NCI-H1930 (cell line): ENCODE data around the gene RAPGEF1.

ENCODE experiments used
- DNase-seq, 2 experiments: peaks; one replicate each; lab custom pipeline; 2025; lab: John Stamatoyannopoulos, UW

The RAPGEF1 gene

DNA sequence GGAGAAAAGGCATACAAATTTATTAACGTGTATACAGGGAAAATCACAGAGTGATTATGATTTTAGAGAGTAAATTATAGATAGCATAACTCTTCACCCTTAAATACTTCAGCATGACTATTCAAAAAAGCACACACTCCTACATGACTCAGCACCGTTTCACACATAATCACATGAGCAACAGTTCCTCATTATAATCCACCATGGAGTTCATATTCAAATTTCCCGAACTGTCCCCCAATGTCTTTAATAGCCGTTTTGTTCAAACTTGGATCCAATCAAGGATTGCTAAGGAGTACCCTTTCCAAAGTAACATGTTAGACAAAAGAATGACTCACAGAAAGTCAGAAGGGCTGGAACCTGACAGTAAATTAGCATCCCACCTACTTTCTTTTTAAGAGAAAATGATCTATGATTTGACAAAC, 32.1 kb downstream of the RAPGEF1 start:
- DNase-seq: no peak

DNA sequence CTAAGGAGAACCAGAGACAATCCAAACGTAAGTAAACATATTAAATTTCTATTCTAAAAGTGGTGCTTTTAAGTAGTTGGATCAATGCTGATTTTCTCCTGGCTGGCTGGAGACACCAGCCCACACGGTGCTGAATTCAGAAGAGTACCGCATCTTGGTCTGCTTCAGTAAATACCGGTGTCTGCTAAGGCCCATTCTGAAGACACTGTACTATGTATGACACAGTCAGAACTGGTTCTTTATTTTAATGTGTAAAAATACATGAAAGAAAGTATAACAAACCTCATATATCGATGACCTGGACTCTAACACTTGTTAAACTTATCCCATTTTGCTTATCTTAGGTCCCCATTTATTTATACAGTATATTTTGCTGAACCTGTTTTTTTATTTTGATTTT, 32.8 kb downstream of the RAPGEF1 start:
- DNase-seq: no peak

DNA sequence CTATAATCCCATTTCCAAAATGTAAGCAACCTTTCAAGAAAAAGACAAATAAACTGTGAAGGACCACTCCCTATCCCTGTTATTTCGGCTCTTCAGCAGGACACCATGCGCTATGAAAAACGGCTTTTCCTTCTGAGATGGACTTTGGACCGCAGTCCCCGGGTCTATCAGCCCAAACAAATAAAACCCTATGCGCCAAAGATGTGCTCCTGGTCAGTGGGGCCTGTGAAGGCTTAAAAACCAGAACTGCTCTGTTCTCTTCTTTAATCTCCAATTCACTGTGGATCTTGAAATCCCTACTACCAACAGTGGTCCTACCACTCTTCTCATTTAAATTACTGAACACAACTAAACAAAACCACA, 33.3 kb downstream of the RAPGEF1 start:
- no peak for DNase-seq

DNA sequence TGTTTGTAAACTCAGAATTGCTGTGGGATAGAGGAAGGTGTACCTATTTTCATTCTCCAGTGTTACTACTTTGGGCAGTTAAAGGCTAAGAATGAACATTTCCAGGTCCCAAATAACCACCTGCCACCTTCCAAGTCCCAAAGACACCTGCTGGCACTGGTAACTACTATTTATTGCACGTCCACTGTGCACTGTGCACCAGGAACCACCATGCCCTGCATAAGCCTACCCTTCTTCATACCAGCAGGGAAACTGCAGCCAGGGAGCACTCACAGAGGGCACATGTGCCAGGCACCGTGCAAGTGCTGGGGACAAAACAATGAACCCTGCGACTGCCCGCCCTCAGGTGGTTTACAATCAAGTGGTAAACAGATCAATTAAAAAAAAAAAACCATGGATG, 34.9 kb downstream of the RAPGEF1 start:
- no peak for DNase-seq

DNA sequence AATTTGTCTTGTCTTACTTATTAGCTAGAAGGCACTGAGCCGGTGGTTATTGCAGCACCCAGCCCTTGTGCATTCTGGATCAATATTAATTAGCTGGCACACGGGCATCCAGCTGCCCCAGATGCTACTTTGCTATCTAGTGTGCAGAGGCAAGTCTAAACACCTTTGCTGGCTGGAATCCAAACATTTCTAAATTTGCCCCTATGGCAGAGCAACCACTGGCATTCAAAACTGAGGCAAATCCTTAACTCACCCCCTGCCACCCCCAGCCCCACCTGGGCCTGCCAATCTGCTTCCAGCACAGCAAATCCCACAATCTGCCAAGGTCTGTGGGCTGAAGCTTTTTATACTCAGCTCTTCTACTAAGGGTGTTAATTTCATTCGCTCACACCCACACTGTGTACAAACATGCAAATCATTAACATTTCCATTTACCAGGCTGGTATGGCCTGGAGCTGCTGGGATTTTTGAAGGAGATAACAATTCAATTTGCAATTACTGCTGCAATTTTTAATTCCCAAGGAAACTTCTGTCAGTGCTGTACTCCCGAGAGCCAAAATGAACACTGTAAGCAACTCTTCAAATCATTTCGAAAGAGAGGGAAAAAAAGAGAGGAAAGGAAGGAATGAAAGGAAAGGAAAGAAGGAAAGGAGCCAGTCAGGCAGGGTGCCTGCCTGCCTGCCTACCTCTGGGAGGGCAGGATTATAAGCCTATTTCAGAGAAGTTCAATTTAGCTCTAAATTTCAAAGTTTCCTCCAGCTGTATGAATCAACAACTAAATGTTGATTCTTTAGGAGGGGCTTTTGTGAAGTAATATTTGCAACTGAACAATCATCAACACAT, 35.5 kb downstream of the RAPGEF1 start:
- no peak for DNase-seq

DNA sequence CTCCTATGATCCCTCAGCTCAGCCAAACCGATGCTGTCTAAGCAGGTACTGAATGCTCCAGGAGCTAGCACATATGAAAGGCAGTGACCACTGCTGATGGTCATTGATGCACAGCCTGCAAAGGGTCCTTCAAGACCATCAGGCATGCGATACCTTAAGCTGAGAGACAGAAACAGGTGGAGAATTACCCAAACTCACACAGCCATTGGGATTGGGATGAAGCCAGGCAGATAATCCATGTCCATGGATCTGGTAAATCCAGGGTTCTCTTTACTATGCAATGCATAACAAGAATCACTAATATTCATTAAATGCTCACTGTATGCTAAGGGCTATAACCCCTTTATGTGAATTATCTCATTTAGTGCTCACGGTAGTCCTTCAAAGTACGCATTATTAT, 36.2 kb downstream of the RAPGEF1 start:
- DNase-seq: no peak

DNA sequence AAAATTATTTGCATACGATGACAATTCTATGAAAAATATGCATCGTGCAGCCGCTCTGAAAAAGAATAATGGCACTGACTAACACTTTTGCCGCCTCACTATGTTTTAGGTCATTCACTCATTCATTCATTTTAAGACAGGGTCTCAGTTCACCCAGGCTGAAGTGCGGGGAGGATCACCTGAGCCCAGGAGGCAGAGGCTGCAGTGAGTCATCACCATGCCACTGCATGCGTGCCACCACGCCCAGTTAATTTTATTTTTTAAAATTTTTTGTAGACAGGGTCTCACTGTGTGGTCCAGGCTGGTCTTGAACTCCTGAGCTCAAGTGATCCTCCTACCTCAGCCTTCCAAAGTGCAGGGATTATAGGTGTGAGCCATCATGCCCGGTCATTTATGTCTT, 37.0 kb downstream of the RAPGEF1 start:
- no peak for DNase-seq

DNA sequence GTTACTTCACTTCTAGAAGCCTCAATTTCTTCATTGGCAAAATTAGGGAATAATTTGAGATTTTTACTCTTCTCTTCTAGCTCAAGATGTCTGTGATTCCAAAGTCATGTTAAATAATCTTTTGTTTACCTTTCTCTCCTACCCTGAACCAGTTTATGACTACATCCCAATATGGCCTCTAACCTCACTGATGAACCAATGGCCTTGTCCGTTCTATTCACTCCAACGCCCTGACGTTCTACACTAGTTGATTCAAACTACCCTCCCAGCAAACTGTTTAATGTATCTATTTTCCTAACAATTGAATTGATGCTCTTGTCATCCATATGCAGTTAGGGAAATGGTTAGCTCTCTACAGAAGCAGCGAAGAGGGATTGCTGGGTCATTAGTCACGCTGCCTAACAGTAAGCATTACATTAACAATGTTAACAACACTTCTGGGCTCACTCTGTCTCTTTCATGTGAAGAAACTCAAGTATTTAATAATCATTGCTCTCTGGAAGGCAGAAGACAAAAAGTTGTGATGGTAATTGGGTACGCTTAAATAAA, 38.0 kb downstream of the RAPGEF1 start:
- no peak for DNase-seq

DNA sequence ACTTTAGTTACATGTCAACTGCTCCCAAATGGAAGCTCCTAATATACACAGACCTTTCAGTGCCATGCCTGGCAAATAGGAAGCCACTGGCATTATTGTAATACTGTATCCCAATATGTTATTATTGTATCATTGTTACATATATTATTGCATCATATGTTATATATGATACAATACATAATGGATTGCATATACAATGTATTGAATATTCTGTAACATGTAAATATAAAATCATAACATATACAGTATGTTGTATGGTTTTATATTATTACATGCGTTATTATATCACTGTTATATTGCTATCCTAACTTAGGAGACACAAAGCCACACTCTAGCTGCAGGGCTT, 38.5 kb downstream of the RAPGEF1 start:
- no peak for DNase-seq

DNA sequence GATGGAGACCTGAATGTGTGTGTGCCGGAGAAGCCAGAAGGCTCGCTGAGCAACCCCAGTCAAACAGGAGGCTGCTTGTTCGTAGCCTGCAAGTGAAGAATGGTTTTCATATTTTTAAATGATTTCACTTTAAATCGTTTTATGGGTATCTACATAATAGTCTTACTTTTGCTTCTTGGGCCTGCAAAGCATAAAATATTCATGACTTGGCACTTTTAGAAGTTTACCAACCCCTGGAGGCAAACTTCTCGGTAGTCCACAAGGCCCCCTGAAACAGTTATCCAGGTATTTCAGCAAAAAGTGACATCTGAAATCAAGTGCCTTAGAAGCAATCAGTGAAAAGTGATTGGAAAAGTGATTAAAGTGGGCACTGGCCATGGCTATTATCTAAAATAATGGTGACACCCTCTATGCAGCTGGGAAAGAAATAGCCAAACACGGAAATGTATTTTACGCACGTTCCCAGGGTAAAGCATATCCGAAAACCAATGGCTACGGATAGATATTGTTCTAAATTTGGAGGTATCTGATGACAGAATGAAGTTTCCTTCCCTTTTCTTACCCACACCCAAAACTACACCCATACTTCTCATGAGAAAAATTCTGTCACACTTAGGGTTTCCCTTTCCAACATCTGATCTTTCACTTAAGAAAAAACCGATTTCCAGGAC, 39.0 kb downstream of the RAPGEF1 start:
- DNase-seq: no peak

DNA sequence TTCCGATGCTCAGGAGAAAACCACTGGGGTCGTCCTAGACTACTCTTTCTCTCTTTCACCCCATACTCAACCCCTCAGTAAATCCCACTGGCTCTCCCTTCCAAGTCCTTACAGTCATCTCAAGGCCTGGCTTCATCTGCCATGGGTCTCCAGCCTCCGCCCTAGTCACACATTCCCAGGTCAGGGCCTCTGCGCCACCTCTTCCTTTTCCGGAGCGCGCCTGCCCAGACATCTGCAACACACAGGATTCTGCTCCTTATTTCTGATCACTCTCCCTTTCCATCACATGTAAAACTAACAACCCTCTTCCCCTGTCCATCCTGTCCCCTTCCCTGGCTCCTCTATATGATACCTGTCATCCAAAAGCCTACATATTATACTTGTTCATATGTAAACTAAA, 39.8 kb downstream of the RAPGEF1 start:
- no peak for DNase-seq

DNA sequence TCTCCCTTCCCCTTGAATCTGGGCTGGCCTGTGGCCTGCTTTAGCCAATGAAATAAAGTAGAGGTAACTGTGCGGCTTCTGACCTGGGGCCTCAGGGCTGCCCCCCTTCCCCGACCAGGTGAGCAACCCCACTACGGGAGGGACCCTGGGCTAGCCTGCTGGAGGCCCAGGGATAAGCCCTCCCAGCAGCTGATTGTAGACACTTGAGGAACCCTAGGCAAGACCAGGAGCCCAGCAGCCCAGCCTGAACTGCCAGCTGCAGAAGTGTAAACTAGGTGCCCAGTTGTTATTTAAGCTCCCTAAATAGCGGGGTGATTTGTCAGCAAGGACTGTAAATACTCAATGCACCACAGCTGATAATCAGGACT, 41.3 kb downstream of the RAPGEF1 start:
- DNase-seq: no peak

DNA sequence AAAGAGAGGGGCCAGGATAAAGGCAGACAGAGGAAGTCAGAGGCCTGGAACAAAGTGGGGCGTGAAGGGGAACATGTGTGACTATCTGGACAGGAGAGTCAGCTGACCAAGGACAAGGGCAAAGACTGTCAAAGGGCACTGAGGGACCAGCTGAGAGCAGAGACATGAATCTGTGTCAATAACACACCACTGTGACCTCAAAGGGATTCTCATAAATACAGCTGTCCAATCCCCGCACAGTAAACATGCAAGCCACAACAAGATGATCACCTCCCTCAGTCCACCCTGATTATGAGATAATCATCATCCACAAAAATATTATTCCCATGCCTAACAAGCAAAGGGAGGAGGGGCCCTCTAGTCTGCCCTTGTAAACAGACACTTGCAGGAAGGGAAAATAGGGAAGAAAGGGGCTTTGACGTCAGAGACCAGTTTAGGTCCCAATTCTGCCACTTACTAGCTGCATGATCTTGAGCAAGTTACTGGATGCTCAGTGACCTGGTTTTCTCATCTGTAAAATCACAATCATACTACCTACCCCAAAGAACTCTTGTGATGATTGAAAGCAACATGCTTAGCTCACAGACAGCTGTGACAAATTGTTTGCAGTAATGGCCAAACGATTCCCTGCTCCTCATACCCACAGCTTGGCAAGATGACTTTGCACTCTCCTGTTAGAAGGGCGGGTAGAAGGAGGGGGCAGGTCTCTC, 41.8 kb downstream of the RAPGEF1 start:
- DNase-seq: no peak

DNA sequence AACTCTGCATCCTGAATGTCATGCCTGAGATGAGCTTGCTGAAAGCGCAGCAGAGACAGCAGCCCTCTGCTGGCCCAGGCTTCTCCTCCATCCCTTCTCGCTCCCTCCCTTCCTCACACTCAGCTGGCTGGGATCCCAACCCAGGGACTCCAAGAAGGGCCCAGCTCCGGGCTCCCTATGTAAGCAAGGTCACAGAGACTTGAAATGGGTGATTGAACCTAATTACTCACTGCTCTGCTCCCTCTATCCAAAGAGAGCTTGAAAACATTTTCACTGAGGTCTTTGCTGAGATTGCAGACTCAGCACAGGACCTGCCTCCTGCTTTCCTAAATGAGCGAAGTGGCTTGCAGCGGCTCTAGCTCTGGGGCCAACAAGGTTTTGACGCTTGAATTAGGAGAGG, 42.8 kb downstream of the RAPGEF1 start:
- DNase-seq: no peak

DNA sequence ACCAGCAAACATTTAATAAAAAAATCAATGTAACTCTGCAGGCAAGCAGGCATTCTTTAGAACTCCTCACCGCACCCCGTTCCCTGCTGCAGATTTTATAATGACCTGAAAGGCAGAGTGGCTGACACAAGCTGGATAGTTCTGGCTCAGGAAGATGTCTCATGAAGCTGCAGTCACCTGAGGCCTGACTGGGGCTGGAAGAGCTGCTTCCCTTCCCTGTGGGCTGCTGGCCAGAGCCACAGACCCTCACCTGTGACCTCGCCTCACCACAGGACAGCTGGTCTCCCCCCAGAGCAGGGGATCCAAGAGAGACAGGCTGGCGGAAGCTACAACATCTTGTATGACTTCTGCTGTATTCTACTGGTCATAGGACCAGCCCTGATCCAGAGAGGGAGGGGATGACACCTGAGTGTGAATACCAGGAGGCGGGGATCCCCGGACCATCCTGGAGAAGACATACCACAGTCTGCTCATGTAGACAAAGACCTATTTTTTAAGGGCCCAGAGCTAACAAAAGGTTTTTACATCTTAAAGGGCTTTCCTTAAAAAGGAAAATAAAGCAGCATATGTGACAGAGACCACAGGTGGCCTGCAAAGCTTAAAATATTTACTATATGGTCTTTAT, 43.9 kb downstream of the RAPGEF1 start:
- no peak for DNase-seq

DNA sequence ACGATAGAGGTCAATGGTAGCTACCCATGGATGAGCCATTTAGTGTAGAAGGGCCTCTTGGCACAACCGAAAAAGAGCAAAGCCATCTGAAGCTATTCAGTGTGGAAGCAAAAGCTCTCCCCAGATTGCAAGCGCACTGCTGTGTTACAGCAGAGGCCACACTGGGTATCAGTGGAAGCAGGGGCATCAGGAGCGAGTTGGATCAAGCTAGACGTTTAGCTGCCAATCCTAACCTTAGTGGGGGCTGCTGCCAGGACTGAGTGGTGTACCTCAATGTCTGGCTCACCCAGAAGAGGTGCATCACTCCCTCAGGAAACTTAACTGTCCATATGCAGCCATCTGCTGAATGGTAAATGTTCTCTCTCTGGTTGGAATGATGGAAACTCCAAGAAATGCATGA, 44.5 kb downstream of the RAPGEF1 start:
- DNase-seq: no peak

DNA sequence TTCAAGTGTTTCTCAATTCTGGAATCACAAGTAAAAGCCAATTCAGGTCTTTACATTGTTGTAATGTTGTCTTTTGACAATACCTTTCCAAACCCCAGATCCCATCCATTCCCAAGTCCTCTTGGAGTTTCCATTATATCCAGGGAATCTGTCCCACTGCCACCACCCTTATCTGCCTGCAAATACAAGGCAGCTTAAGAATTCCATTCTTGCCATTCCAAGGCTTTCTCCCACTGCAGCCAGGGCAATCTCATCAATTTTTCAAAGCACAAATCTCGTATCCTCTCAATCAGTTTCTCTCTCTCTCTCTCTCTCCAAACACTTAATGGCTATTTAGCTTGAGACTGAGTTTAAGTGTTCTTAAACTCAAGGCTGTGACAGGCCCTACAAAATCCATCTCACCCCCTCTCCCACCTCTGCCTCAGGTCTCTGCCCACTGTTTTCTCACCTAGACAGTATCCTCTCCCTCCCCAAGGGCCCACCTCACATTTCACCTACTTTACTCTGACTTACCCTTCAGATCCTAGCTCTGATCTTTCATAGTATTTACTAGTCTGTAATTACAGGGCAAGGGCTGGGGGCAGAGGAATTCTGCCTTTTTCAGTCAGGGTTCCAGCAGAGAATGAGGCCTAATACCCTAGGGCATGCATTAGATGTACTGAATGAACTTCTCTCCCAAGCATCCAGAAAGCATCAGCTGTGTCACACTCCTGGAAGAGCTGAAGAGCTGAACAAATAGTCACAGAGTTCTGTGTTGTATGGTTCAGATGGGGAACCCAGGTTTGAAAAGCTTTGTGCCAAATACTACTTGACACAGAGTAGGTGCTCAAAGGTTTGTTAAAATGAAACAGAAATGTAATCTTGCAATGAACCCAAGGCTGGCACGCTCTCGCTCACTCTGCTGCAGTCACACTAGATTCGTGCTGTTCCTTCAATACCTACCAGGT, 46.0 kb downstream of the RAPGEF1 start:
- no peak for DNase-seq

DNA sequence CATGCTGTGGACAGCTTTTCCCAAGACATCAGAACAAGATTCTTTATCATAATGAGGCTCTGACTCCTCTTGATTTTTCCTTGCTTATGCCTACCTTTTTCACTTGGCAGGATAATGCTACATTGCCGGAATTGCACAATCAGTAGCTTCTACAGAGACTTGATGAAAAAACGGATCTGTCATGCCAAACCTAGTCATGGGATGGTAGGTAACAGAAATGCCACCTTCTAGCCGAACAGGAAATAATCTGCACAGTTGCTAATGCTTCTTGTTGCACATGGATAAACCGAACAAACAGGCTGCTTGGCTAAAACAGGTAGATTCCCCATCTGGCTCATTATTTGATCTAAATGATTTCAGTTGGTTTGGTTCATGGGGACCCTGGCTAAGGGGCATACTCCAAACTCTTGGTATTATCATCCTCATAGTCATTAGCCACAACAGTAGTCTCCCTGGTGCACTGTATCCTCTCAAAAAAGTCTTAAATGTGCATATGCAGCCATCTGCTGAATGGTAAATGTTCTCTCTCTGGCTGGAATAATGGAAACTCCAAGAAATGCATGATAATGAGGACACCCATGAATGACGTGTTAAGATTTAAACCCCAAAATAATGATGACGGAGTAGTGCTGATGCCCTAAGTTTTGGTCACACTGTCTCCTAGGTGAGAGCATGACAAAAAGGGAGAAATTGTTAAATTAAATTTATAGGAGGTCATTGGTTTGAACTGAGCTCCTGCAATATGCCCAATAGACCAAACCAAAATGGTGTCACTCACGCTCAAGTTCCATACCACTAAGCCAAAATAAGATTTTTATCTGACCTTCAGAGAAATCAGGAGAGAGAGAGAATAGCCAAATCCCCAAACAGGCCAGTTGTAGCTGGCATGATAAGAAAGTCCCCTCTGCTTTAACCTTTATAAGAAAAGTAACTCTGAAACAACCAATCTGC, 47.0 kb downstream of the RAPGEF1 start:
- DNase-seq: no peak

DNA sequence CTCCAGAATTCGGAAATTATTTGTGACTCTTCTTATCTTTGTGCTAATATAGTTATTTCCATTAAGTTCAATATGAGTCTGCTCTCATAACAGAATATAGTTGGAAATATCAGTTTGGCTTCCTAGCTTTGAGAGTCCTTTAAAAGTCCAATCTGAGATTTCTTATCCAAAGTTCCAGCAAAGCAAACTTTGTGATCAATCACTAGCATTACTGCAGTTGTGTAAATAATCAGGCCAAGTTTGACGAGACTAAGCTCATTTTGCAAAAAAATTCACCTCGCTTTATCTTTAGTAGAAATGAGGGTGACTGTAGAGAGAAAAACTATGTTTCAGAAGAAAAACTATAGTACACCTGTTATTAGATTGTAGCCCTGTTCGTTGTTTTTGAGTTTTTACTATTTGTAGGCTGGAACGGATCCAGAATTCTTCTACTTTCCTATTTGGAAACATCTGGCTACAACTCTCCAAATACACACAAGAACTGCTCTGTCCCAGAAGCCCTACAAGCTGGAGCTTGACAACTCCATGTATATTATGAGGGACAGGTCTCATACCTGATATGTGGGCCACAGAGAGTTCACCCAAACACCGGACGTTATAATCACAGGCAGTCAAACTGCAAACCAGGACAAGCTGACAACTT, 47.8 kb downstream of the RAPGEF1 start:
- DNase-seq: no peak
